Measurements from ENCODE around the gene SHE. TPM values are rescaled to one million over a fixed set of nuclear protein-coding genes. Genes with fewer than 3 reads are reported as not detected.
A peak's percentile ranks its signal among the peaks of the same experiment; 100 is the strongest.

Gene SHE
- total RNA-seq, 1 experiment from 2014 or later: not detected

DNA sequence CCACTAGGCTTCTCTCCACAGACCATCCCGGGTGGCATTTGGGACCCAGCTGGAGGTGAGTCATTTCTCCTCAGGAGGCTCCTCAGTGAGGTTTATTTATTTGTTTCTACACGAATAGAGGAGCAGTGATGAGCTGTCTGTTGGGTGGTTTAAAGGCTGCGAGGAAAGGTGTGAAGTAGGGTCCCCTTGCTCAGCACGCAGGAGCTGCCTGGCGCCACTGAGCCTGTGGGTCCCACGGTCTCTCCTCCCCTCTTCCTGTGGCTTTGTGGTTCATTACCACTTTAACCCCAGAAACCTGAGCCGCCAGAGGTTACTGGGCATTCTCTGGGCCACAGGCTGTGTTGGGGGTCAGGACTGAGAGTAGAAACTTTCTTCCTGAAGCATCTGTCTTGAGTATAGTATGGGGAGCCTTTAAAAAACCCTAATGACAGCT lies 57.2 kb downstream of the SHE start:
- TF ChIP-seq, protein P1, sequence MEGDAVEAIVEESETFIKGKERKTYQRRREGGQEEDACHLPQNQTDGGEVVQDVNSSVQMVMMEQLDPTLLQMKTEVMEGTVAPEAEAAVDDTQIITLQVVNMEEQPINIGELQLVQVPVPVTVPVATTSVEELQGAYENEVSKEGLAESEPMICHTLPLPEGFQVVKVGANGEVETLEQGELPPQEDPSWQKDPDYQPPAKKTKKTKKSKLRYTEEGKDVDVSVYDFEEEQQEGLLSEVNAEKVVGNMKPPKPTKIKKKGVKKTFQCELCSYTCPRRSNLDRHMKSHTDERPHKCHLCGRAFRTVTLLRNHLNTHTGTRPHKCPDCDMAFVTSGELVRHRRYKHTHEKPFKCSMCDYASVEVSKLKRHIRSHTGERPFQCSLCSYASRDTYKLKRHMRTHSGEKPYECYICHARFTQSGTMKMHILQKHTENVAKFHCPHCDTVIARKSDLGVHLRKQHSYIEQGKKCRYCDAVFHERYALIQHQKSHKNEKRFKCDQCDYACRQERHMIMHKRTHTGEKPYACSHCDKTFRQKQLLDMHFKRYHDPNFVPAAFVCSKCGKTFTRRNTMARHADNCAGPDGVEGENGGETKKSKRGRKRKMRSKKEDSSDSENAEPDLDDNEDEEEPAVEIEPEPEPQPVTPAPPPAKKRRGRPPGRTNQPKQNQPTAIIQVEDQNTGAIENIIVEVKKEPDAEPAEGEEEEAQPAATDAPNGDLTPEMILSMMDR (IDR thresholded peaks at IDR 0.05; ENCODE audit: unreplicated experiment): no peak
- Mint-ChIP-seq H3K4me1 (ENCODE audit: low read depth, unreplicated experiment) (peaks cover 24% of the 10 kb centered on the region), H3K27ac (ENCODE audit: unreplicated experiment) (no peak overlapping the region), H3K36me3 (ENCODE audit: insufficient read depth, unreplicated experiment) (no peaks in the 10 kb centered on the region), H3K9me3 (ENCODE audit: low read depth, unreplicated experiment) (no peaks in the 10 kb centered on the region), H3K27me3 (ENCODE audit: unreplicated experiment) (no peaks in the 10 kb centered on the region), H3K4me3 (ENCODE audit: low read depth, unreplicated experiment) (no peak overlapping the region)
- BruUV-seq (replicated peaks): no TSS peak
- intact Hi-C loops (cut with micrococcal nuclease; ENCODE audit: unreplicated experiment): no loop called here
- DNase-seq: no peak
- CTCF ChIA-PET: interaction anchor here (0.6 to 0.9 kb wide), 2 partner anchors 10 to 415 kb away, joined by 3 read pairs; no protein-coding TSS in a partner anchor

DNA sequence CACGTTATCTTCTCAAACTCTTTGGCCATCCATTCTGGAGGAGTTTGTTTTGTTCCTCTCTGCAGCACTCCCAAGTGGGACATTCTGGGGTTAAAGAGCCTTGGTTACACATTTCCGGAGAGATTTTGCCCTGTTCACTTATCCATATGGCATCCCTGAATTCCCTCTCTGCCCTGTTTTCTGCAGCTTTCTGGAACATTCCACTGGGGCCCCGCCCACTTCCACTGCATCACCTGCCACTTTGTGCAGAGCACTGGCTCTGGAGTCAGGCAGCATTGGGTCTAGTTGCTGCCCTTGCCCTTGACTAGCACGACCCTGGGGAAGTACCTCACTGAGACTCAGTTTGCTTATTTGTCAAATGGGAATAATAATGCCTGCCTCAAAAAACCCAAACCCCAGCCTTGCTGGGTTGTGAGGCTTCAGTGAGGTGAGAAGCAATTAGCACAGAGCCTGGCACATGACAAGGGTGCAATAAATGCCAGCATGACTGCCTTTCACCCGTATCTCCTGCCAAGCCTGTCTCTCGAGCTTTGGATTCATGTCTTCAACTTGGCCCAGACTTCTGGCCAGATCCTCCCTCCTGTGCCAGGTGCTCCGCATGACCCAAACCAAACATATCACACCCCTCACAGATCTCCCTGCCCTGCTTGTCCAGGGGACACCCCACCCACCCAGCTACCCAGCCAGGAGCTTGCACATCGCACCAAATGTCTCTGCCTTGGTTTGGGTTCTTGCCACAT lies 58.8 kb downstream of the SHE start:
- H3K36me3 Mint-ChIP-seq (ENCODE audit: insufficient read depth, unreplicated experiment): no peaks in the 10 kb centered on the region
- intact Hi-C loops (cut with micrococcal nuclease; ENCODE audit: unreplicated experiment): no loop called here
- no TSS peak for BruUV-seq (replicated peaks)
- no peak for DNase-seq
- H3K27ac Mint-ChIP-seq (ENCODE audit: unreplicated experiment): no peak overlapping the region
- H3K4me3 Mint-ChIP-seq (ENCODE audit: low read depth, unreplicated experiment): no peak overlapping the region
- peaks cover 32% of the 10 kb centered on the region for H3K4me1 Mint-ChIP-seq (ENCODE audit: low read depth, unreplicated experiment)
- no peaks in the 10 kb centered on the region for H3K27me3 Mint-ChIP-seq (ENCODE audit: unreplicated experiment)
- no peaks in the 10 kb centered on the region for H3K9me3 Mint-ChIP-seq (ENCODE audit: low read depth, unreplicated experiment)
- TF ChIP-seq, protein P1 (IDR thresholded peaks at IDR 0.05; ENCODE audit: unreplicated experiment): no peak
- CTCF ChIA-PET: interaction anchor here (0.6 kb wide), 1 partner anchor 452 kb away, joined by 4 read pairs; no protein-coding TSS in a partner anchor

DNA sequence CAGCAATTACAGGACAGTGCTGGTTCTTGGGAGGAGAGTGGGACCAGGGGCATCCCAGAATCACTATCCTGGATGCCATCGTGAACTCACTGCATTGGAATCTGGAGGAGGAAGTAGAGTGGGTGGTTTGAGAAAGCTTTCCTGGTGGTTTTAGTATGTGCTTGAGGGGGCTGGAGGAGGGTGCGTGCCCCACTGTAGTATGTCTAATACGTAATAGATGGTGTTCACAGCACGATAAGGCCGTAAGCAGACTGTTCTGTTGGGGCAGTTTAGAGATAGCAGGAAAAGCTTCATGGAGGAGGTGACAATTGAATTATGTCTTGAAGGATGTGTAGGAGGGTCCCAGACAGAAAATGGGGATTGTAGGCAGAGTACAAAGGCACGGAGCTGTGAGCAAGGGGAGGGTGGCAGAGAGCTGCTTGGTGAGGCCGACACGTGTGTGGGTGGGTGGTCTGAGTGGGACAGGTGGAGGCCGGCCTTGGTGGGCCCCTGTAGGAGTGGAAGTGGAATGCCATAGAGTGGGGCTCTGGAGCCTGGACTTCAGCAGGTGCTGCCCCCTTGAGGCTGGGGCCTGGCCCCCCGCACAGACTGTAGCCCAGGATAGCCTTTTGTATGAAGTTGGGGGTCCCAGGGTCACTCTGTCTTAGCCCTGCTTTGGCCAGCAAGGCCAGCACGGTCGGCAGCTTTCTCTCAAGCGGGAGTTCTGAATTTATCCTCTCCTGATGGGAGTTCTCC lies 60.0 kb downstream of the SHE start:
- CTCF ChIA-PET: interaction anchor here (0.5 to 1.3 kb wide), 3 partner anchors 24 to 144 kb away, joined by 3 to 4 read pairs (median 3); no protein-coding TSS in a partner anchor
- H3K27ac Mint-ChIP-seq (ENCODE audit: unreplicated experiment): peak overlapping the region; percentile 3

DNA sequence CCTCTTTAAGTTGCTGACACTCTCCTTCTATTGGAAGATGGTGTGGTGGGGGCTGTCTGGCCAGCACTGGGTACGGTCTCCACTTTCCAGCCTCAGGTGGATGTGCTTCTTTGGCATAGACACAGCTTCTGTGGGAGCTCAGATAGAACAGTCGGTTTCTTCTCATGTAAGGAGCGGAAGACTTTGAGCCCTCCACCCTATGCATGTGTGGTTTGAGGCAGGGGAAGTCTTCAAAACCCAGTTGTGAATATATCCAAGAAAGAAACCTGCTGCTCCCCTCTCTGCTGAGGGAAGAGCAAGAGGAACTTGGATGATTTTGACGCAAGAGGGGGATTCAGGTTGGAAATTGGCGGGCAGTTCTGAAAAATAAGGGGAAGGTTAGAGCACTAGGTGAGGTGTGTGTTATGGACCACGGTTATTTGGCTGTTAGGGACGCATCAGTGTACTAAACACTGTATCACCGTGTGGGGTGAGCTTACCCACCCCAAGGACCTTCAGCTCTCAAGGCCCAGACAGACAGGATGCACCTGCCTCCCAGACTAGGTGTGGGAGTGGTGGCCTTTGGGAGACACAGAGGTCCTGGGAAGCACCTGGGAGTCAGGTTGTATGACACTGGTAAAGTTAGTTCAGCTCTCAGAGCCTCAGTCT lies 60.8 kb downstream of the SHE start:
- Mint-ChIP-seq H3K27me3 (ENCODE audit: unreplicated experiment) (no peaks in the 10 kb centered on the region), H3K27ac (ENCODE audit: unreplicated experiment) (peak overlapping the region; percentile 3), H3K4me1 (ENCODE audit: low read depth, unreplicated experiment) (peaks cover 32% of the 10 kb centered on the region), H3K4me3 (ENCODE audit: low read depth, unreplicated experiment) (no peak overlapping the region), H3K36me3 (ENCODE audit: insufficient read depth, unreplicated experiment) (no peaks in the 10 kb centered on the region), H3K9me3 (ENCODE audit: low read depth, unreplicated experiment) (no peaks in the 10 kb centered on the region)
- no peak for DNase-seq
- CTCF ChIA-PET: interaction anchor here (1.2 to 1.3 kb wide), 2 partner anchors 23 to 36 kb away, joined by 3 read pairs; no protein-coding TSS in a partner anchor
- intact Hi-C loops (cut with micrococcal nuclease; ENCODE audit: unreplicated experiment): no loop called here
- BruUV-seq (replicated peaks): no TSS peak
- TF ChIP-seq, protein P1 (IDR thresholded peaks at IDR 0.05; ENCODE audit: unreplicated experiment): no peak

More for the DNA sequence above, 60.0 kb downstream of the SHE start:
- TF ChIP-seq, protein P1 (IDR thresholded peaks at IDR 0.05; ENCODE audit: unreplicated experiment): peak; percentile 40
- intact Hi-C loops (cut with micrococcal nuclease; ENCODE audit: unreplicated experiment): no loop called here
- H3K4me1 Mint-ChIP-seq (ENCODE audit: low read depth, unreplicated experiment): peaks cover 32% of the 10 kb centered on the region
- H3K4me3 Mint-ChIP-seq (ENCODE audit: low read depth, unreplicated experiment): no peak overlapping the region
- H3K36me3 Mint-ChIP-seq (ENCODE audit: insufficient read depth, unreplicated experiment): no peaks in the 10 kb centered on the region
- no TSS peak for BruUV-seq (replicated peaks)
- H3K27me3 Mint-ChIP-seq (ENCODE audit: unreplicated experiment): no peaks in the 10 kb centered on the region
- no peak for DNase-seq
- no peaks in the 10 kb centered on the region for H3K9me3 Mint-ChIP-seq (ENCODE audit: low read depth, unreplicated experiment)

All from Calu3 (cell line).